H1 (cell line): ENCODE measurements around the gene TMED8. TPM values are rescaled to one million over a fixed set of nuclear protein-coding genes. Genes with fewer than 3 reads are reported as not detected.

Source experiments
- BRCA1 ChIP-seq: IDR thresholded peaks from 2 replicates; pipeline ENCODE4 v1.6.1; 2012; ENCODE audit warnings: low read depth, low read length, improper control_type of control experiment
- CEBPB ChIP-seq: IDR thresholded peaks from 2 replicates; pipeline ENCODE4 v1.6.1; 2012; ENCODE audit warnings: low read depth, low read length
- PHF8 ChIP-seq: fragments of 200-600 bp; sonication (generic); conservative IDR thresholded peaks from 2 replicates; pipeline ENCODE4 v1.7.1; 2012; ENCODE audit warnings: low read depth, mild to moderate bottlenecking, inconsistent platforms, low read length, moderate library complexity
- POLR2AphosphoS5 ChIP-seq: IDR thresholded peaks from 2 replicates; pipeline ENCODE4 v1.6.1; 2011; ENCODE audit warnings: low read depth, low read length
- RNF2 ChIP-seq: fragments of 200-900, 300-1000 bp; sonication (generic); IDR thresholded peaks from 2 replicates; pipeline ENCODE4 v1.7.1; 2016; ENCODE audit warnings: borderline replicate concordance, low read depth, mild to moderate bottlenecking, antibody characterized with exemption, low read length; ENCODE audit not compliant: poor library complexity, severe bottlenecking; ENCODE audit errors: missing control alignments
- polyA plus RNA-seq, 7 experiments: library from polyadenylated mRNA; depleted of rRNA in 3 of 7; stranded (reverse) in 5 of 7; unstranded in 2 of 7; fragments of >200 nt in 5 of 7; fragments of 200-250 nt in 2 of 7; gene quantifications; 1 replicate in 5 of 7; 2 replicates in 1 of 7; 4 replicates in 1 of 7; pipeline versions ENCODE4 v1.2.1 to v1.2.3, GENCODE V29; 2011 to 2013; ENCODE audit warnings: missing spikeins in 2 of 7, mixed read lengths in 2 of 7
- total RNA-seq: library from RNA; stranded (reverse); fragmentation: NEBNext Ultra II Directional; extraction: Animal tissue kit (Norgen Biotek cat#: 25700); gene quantifications from 2 replicates; pipeline ENCODE4 v1.2.1, GENCODE V29; 2021
- TF ChIP-seq, protein P1 (sequence below): IDR thresholded peaks from 2 replicates; pipeline ENCODE4 v1.6.1; 2011; ENCODE audit warnings: low read length, improper control_type of control experiment

The TMED8 gene
- total and polyA plus RNA-seq, 2 of the 8 experiments (the other 6 are each of a cell fraction or from before 2014, with no cell fraction given) = 5.5 to 13.4 TPM

DNA sequence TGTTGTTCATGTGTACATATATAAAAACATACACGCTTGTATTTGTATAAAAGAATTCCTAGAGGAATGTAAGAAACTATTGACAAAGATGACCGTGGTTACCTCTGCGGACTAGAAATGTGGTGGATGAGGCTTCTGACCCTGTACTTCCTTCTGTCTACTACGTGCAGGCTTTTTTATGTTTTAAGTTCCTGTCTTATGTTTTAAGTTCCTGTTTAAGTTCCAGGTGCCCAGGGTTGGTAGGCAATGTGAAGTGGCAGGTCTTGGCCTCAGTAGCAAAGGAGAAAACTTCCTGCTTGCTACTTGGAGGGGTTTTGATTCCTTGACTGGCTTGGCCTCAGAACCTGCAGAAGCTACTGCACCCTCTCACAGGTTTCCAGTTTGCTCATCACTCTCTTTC lies 67.8 kb downstream of the TMED8 start (continued):
- TF ChIP-seq, protein P1, sequence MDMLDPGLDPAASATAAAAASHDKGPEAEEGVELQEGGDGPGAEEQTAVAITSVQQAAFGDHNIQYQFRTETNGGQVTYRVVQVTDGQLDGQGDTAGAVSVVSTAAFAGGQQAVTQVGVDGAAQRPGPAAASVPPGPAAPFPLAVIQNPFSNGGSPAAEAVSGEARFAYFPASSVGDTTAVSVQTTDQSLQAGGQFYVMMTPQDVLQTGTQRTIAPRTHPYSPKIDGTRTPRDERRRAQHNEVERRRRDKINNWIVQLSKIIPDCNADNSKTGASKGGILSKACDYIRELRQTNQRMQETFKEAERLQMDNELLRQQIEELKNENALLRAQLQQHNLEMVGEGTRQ = no peak
- no peak for TF ChIP-seq POLR2AphosphoS5
- TF ChIP-seq RNF2 = no peak
- no peak for TF ChIP-seq CEBPB
- TF ChIP-seq PHF8 = no peak
- TF ChIP-seq BRCA1 = no peak
